Astrocyte (in vitro differentiated cells and primary cell): ENCODE measurements around the gene SOBP. TPM values are rescaled to one million over a fixed set of nuclear protein-coding genes. Genes with fewer than 3 reads are reported as not detected.

Experiments used
- DNase-seq: peaks from one replicate; pipeline ENCODE4 v3.0.0-alpha.2; 2010; ENCODE audit warnings: low read depth
- FAIRE-seq: peaks from 2 replicates; lab custom pipeline; 2011; peaks lifted over from hg19 to GRCh38; lab: Jason Lieb, UNC
- H2AFZ ChIP-seq: 2 replicates; pipeline ENCODE4 v1.6.0; 2012; ENCODE audit warnings: low read depth, low read length, inconsistent platforms
- H3K27ac ChIP-seq: 2 replicates; pipeline ENCODE4 v1.5.1; 2011; ENCODE audit warnings: low read depth, low read length, inconsistent platforms
- H3K27me3 ChIP-seq: 2 replicates; pipeline ENCODE4 v1.6.0; 2011; ENCODE audit warnings: low read length, inconsistent platforms; ENCODE audit not compliant: insufficient read depth
- H3K36me3 ChIP-seq: 2 replicates; pipeline ENCODE4 v1.5.1; 2011; ENCODE audit warnings: low read length, inconsistent platforms; ENCODE audit not compliant: insufficient read depth
- H3K4me1 ChIP-seq: 2 replicates; pipeline ENCODE4 v1.5.1; 2011; ENCODE audit warnings: low read length, inconsistent platforms; ENCODE audit not compliant: insufficient read depth
- H3K4me2 ChIP-seq: 2 replicates; pipeline ENCODE4 v1.6.0; 2012; ENCODE audit warnings: low read length, inconsistent platforms
- H3K4me3 ChIP-seq: 2 replicates; pipeline ENCODE4 v1.5.1; 2011; ENCODE audit warnings: low read depth, mild to moderate bottlenecking, low read length, inconsistent platforms; ENCODE audit not compliant: insufficient read depth
- H3K79me2 ChIP-seq: 2 replicates; pipeline ENCODE4 v1.6.0; 2012; ENCODE audit warnings: mild to moderate bottlenecking, low read length, inconsistent platforms; ENCODE audit not compliant: insufficient read depth
- H3K9ac ChIP-seq: 2 replicates; pipeline ENCODE4 v1.6.0; 2012; ENCODE audit warnings: mild to moderate bottlenecking, low read length, inconsistent platforms
- H3K9me3 ChIP-seq: 2 replicates; pipeline ENCODE4 v1.5.1; 2012; ENCODE audit warnings: low read depth, mild to moderate bottlenecking, low read length, inconsistent platforms; ENCODE audit not compliant: insufficient read depth
- H4K20me1 ChIP-seq: 2 replicates; pipeline ENCODE4 v1.6.0; 2012; ENCODE audit warnings: low read length, inconsistent platforms; ENCODE audit not compliant: insufficient read depth
- H3K27ac Mint-ChIP-seq: one replicate; pipeline ENCODE4 v1.8.0; 2021; ENCODE audit warnings: mild to moderate bottlenecking, mixed read lengths; ENCODE audit not compliant: unreplicated experiment
- H3K27me3 Mint-ChIP-seq: one replicate; pipeline ENCODE4 v1.8.0; 2021; ENCODE audit warnings: low read depth, mixed read lengths; ENCODE audit not compliant: unreplicated experiment
- H3K36me3 Mint-ChIP-seq: one replicate; pipeline ENCODE4 v1.8.0; 2021; ENCODE audit warnings: low read depth, mixed read lengths; ENCODE audit not compliant: unreplicated experiment
- H3K4me1 Mint-ChIP-seq: one replicate; pipeline ENCODE4 v1.8.0; 2021; ENCODE audit warnings: low read depth, mixed read lengths; ENCODE audit not compliant: unreplicated experiment
- H3K4me3 Mint-ChIP-seq: one replicate; pipeline ENCODE4 v1.8.0; 2021; ENCODE audit warnings: mild to moderate bottlenecking, moderate library complexity, mixed read lengths; ENCODE audit not compliant: unreplicated experiment
- H3K9me3 Mint-ChIP-seq: one replicate; pipeline ENCODE4 v1.8.0; 2021; ENCODE audit warnings: mild to moderate bottlenecking, mixed read lengths; ENCODE audit not compliant: unreplicated experiment
- CTCF ChIP-seq: IDR thresholded peaks from 2 replicates; pipeline ENCODE4 v1.5.1; 2011; ENCODE audit warnings: low read depth, mild to moderate bottlenecking, inconsistent platforms, low read length, moderate library complexity; ENCODE audit not compliant: insufficient read depth
- EZH2 ChIP-seq: IDR thresholded peaks from 2 replicates; pipeline ENCODE4 v1.6.1; 2012; ENCODE audit warnings: mild to moderate bottlenecking, low read length, inconsistent platforms; ENCODE audit not compliant: insufficient read depth
- total RNA-seq: library from RNA; stranded (reverse); gene quantifications from 2 replicates; pipeline ENCODE4 v1.2.1, GENCODE V29; 2021

The SOBP gene
- total RNA-seq, 1 donor from 2014 or later, result 4.7 TPM

DNA sequence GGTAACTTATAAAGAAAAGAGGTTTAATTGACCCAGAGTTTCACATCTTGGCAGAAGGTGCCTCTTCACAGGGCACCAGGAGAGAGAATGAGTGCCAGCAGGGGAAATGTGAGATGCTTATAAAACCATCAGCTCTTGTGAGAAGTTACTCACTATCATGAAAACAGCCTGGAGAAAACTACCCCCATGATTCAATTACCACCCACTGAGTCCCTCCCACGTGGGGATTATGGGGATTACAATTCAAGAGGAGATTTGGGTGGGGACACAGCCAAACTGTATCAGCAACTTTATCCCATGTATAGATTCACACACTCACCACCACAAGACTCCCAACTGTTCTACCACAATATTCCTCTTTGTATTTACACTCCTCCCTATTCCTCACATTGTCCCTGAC, 41.1 kb upstream of the SOBP start:
- Mint-ChIP-seq H3K27me3 (no peaks in the 10 kb centered on the region), H3K27ac (no peak overlapping the region), H3K4me3 (no peak overlapping the region), H3K36me3 (peaks cover 6% of the 10 kb centered on the region), H3K9me3 (peaks cover 11% of the 10 kb centered on the region), H3K4me1 (peaks cover under 1% of the 10 kb centered on the region)
- H3K27me3 ChIP-seq, result no peaks in the 10 kb centered on the region
- no peak overlapping the region for H3K4me2 ChIP-seq
- H3K9ac ChIP-seq, result no peak overlapping the region
- DNase-seq (no peak), FAIRE-seq (no peak)
- H3K79me2 ChIP-seq, result peaks cover 5% of the 10 kb centered on the region
- no peaks in the 10 kb centered on the region for H4K20me1 ChIP-seq
- no peak overlapping the region for H2AFZ ChIP-seq
- H3K27ac ChIP-seq, result no peak overlapping the region
- no peak overlapping the region for H3K4me3 ChIP-seq
- H3K36me3 ChIP-seq, result no peaks in the 10 kb centered on the region
- peaks cover 10% of the 10 kb centered on the region for H3K9me3 ChIP-seq
- no peak for TF ChIP-seq EZH2
- TF ChIP-seq CTCF, result no peak
- H3K4me1 ChIP-seq, result peaks cover 6% of the 10 kb centered on the region

DNA sequence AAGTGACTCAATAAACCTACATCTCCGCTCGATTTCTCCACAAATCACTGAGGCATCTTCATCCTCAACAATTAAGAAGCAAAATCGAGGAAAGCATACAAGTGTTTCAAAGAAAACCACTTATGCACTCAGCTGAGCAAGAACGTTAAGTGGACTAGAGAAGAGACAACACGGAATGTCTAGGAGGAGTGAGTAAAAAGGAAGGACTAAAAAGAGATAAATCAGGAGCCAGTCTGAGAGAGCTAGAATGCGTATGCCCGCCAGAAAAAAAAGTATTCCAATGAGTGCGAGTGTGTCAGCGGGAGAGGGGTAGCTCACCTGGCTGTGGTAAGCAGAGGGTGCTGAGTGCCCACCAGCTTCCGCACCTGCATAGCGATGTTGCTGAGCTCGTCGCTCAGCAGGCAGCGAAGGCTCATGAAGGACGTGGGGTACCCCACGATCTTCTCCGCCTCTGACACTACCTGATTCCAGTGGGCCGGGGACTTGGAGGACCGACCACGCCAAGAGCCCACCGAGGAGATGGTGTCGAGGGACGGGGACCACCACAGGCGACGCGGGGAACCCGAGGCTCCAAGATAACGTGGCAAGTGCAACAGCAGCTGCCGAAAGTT, 31.1 kb upstream of the SOBP start:
- peak overlapping the region; percentile 88 for H3K9ac ChIP-seq
- peak overlapping the region; percentile 85 for H3K4me3 ChIP-seq
- no peaks in the 10 kb centered on the region for H4K20me1 ChIP-seq
- H3K27me3 ChIP-seq, result no peaks in the 10 kb centered on the region
- Mint-ChIP-seq H3K9me3 (no peaks in the 10 kb centered on the region), H3K4me1 (peaks cover 2% of the 10 kb centered on the region), H3K4me3 (peak overlapping the region; percentile 91), H3K27ac (peak overlapping the region; percentile 86), H3K27me3 (no peaks in the 10 kb centered on the region), H3K36me3 (no peaks in the 10 kb centered on the region)
- no peaks in the 10 kb centered on the region for H3K36me3 ChIP-seq
- TF ChIP-seq EZH2 (no peak), CTCF (no peak)
- H2AFZ ChIP-seq, result peak overlapping the region; percentile 96
- peak overlapping the region; percentile 92 for H3K4me2 ChIP-seq
- H3K4me1 ChIP-seq, result no peaks in the 10 kb centered on the region
- H3K9me3 ChIP-seq, result no peaks in the 10 kb centered on the region
- no peak for FAIRE-seq
- H3K79me2 ChIP-seq, result peaks cover 24% of the 10 kb centered on the region
- H3K27ac ChIP-seq, result peak overlapping the region; percentile 57
- peak; percentile 25 for DNase-seq
